COLO668 (cell line): ENCODE measurements around the gene ZBED4.

Experiments used
- DNase-seq: peaks from one replicate; lab custom pipeline; 2025; ENCODE audit not compliant: unreplicated experiment; lab: John Stamatoyannopoulos, UW

Gene ZBED4

DNA sequence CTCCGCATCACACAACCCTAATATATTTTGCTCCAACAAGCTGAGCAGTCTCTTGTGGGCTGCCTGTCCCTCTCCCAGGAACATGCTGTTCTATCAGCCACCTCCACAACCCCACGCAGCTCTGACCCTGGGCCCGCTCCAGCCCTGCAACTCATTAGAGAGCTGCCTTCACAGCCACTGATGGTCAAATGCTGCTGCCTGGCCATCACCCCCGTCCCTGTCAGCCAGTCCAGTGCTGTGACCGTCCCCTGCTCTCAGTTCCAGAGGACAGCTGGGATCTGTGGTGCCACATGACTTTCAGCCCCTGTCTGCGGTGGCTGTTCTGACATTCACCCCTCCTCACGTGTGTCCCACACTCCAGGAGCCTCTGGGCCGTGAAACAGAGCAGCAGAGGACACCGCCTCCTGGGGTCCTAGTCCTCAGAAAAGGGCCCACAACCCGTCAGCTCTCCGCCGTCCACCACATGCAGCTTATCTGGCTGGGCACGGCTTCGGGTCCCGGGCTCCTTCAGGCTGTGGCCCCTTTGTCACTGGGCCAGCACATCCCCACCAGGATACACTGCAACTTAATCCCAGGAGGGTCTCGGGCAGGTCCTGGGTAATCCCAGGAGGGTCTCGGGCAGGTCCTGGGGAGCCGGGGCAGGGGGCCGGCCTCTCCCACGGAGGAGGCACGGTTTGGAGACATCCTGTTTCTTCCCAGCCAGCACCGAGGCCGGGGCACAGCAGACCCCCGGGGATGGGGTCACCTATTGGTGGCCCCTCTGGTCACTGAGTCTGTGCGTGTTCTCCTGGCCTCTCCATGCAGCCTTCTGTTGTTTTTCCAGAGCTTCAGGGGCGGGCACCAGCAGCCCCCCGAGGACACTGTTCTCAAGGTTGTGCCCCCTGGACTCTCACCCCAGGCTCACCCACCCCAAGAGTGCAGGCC, 79.9 kb downstream of the ZBED4 start:
- DNase-seq = no peak

- peak; percentile 9 for DNase-seq
These were observed 80.7 kb downstream of the ZBED4 start for GRCh38 chr22:49934160-49934890.

DNA sequence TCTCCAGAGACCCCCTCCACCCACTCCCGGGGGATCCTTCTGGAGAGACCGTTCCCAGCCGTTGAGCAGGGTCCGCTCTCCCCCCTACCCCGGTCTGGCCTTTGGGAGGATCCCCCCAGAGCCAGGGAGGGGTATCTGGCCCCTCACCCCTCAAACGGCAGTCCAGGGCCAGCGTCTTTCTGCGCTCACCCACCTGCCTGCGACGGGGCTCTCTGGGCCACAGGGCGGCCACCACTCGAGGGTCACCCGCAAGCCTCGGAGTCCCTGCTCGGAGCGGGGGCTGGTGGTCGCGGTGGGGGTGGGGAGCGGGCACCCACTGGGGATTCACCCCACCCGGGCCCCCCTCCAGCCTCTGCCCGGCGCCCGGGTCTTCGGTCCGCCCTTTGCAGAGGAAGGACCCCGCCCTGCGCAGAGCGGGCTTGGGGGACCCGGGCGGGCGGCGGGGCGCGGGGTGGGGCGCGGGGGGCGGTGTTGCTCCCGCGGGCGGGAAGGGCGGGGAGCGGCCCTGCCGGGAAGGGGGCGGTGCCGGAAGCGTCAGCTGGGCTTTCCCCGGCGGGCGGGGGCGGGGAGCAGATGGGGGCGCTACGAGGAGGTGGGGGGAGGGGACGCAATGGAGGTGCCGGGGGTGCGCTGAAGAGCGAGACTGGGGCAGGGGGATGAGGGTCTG, 81.4 kb downstream of the ZBED4 start:
- DNase-seq = peak; percentile 59

DNA sequence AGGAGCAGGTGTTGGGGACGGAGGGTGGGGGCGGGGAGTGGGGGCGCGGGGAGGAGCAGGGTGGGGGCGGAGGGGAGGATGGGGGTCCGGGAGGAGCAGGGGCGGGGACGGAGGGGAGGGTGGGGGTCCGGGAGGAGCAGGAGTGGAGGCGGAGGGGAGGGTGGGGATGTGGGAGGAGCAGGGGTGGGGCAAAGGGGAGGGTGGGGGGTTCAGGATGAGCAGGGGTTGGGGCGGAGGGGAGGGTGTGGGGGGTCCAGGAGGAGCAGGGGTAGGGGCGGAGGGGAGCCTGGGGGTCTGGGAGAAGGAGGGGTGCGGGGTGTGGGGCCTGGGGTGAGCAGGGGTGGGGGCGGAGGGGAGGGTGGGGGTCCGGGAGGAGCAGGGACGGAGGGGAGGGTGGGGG, 81.9 kb downstream of the ZBED4 start:
- DNase-seq = no peak

DNA sequence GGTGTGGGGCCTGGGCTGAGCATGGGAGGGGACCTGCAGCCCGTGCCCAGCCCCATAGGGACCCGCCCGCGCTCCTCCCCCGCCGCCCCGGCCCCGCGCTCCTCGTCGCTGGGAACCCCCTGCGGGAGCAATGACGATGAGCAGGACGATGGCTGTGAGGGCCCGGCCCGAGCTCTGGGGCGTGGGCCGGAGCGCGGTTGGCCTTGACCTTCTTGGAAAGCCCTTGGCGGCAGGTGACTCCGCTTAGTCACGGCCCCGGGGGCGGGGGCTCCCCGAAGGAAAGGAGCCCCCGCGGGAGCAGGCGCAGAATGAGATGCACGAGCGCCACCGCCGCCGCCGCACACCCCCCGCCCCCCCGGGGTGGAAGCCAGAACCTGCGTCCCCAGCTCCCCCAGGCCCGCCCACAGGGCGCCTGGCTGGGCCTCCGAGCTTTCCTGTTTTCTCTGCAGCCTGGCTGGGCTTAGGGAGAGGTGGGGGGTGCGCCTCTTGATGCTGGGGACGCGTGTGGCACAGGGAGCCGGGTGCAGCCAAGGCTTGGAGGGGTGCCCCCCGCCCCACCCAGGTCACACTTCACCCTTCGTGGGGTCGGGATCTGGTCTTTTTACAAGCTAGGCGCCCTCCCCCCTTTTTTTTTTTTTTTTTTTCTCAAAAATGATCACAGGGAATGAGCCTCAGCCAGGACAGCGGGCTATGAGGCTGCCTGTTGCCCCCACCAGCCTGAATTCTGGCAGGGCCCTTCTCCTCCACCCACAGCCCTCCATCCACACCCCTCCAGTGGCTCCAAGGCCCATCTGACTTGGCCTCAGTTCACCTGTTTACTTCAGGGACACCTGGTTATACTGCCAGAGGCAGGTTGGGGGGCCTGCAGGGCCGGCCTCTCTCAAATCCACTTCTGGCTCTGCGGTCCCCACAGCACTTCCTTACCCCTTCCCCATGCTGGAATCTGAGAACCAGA, 82.7 kb downstream of the ZBED4 start:
- peak; percentile 67 for DNase-seq

DNA sequence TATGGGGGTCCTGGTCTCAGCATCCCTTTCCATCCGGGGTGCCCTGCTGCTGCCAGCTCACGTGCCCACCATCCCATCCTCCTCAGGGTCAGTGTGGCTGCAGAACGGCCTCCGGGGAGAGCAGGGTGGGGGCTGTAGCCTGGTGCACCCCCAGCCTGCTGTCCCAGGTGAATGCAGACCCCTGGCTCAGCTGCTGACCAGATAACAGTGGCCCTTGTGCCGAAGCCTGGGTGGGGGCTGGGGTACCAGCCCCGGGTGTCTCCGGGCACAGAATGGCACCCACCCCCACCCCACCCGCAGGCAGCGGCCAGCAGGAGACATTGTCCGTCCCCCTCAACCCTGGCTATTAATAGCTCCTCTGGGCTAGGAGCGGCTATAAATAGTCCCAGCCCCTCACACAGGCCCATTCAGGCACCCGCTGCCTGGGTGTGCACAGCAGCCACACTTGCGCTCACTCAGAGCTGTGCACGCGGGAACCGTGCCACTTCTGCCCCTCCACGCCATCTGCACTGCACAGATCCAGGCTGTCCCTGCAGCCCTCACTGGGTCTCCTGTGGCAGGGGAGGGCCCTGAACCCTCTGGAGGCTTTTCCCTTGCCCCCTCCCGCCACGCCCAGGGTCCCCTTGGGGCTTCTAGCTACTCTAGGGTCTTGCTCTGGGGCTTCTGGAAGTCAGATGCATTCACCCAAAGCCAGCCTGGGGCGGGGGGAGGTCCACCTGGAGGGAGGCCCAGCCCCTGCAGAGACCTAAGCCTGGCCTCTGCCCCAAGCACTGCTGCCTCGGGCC, 83.5 kb downstream of the ZBED4 start:
- no peak for DNase-seq

- no peak for DNase-seq
These were observed 84.3 kb downstream of the ZBED4 start for GRCh38 chr22:49937758-49938564.

DNA sequence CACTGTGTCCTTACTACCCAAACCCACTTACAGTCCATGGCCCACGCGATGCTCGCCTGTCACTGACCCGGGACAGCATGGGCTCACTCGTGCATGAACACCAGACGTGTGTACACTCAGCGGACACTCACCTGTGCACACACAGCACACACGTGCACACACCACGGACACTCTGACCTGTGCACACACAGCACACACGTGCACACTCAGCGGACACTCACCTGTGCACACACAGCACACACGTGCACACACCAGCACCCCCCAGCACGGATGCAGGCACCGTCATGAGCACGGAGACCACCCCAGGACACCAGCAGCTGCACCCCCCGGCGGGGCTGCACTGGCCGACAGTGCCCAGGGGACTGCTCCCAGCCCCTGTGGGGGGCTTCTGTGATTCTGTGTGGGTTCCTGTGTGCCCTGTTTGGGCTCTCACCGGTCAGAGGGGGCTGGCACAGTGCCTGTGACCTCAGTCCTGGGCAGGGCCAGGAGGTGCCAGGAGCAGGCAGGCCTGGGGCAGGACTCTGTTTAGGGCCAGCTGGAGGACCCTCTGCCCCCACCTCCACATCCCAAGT, 85.0 kb downstream of the ZBED4 start:
- no peak for DNase-seq
